Measurements from ENCODE around the gene FAM124B. TPM values are rescaled to one million over a fixed set of nuclear protein-coding genes. Genes with fewer than 3 reads are reported as not detected.
A peak's percentile ranks its signal among the peaks of the same experiment; 100 is the strongest.

The FAM124B gene
- total RNA-seq, 2 donors from 2014 or later, result 0.78 TPM; not detected in 1

GRCh38 chr2:224381521-224382279, 20.2 kb downstream of the FAM124B start:
- peaks cover 8% of the 10 kb centered on the region for H3K4me1 ChIP-seq
- DNase-seq, result no peak
- H3K9me3 ChIP-seq, result no peaks in the 10 kb centered on the region
- no peak overlapping the region for H3K4me3 ChIP-seq
- TF ChIP-seq POLR2A (IDR thresholded peaks at IDR 0.05) (no peak), CTCF (IDR thresholded peaks at IDR 0.05) (no peak)
- 58 to 66% methylated on average over 6 of the region's 6 CpGs for WGBS, 2 donors
- intact Hi-C loops (cut with DNase I), result no loop called here
- H3K27me3 ChIP-seq, result no peaks in the 10 kb centered on the region
- no peak for ATAC-seq
- no peak overlapping the region for H3K27ac ChIP-seq
- no peaks in the 10 kb centered on the region for H3K36me3 ChIP-seq (replicated peaks in 1 of 2; ENCODE audit: insufficient read depth in 1 of 2, low read depth in 2 of 2)

- Histone ChIP-seq H3K4me3 (no peak overlapping the region), H3K9me3 (no peaks in the 10 kb centered on the region), H3K4me1 (peaks cover 8% of the 10 kb centered on the region), H3K27ac (no peak overlapping the region), H3K27me3 (no peaks in the 10 kb centered on the region), H3K36me3 (replicated peaks in 1 of 2; ENCODE audit: insufficient read depth in 1 of 2, low read depth in 2 of 2) (no peaks in the 10 kb centered on the region)
- TF ChIP-seq CTCF (IDR thresholded peaks at IDR 0.05) (no peak), POLR2A (IDR thresholded peaks at IDR 0.05) (no peak)
- 64 to 100% methylated on average over 1 of the region's 1 CpG for WGBS, 2 donors
- intact Hi-C loops (cut with DNase I), result no loop called here
- ATAC-seq (no peak), DNase-seq (peak in 1 of 4 donors; percentile 20)
Measured at GRCh38 chr2:224379986-224380385, 21.9 kb downstream of the FAM124B start.

GRCh38 chr2:224379172-224379571, 22.7 kb downstream of the FAM124B start:
- 27 to 31% methylated on average over 4 of the region's 4 CpGs for WGBS, 2 donors

GRCh38 chr2:224378701-224379097, 23.2 kb downstream of the FAM124B start:
- intact Hi-C loops (cut with DNase I), result no loop called here
- no peaks in the 10 kb centered on the region for H3K36me3 ChIP-seq (replicated peaks in 1 of 2; ENCODE audit: insufficient read depth in 1 of 2, low read depth in 2 of 2)
- no peaks in the 10 kb centered on the region for H3K27me3 ChIP-seq
- DNase-seq (no peak), ATAC-seq (no peak)
- 62 to 87% methylated on average over 1 of the region's 1 CpG for WGBS, 2 donors
- H3K27ac ChIP-seq, result no peak overlapping the region
- H3K4me1 ChIP-seq, result peaks cover 8% of the 10 kb centered on the region
- no peak overlapping the region for H3K4me3 ChIP-seq
- no peaks in the 10 kb centered on the region for H3K9me3 ChIP-seq
- no peak for TF ChIP-seq POLR2A (IDR thresholded peaks at IDR 0.05)
- TF ChIP-seq CTCF (IDR thresholded peaks at IDR 0.05), result no peak

More at GRCh38 chr2:224379172-224379571, 22.7 kb downstream of the FAM124B start:
- DNase-seq (no peak), ATAC-seq (no peak)
- no peaks in the 10 kb centered on the region for H3K9me3 ChIP-seq
- H3K27ac ChIP-seq, result no peak overlapping the region
- H3K36me3 ChIP-seq (replicated peaks in 1 of 2; ENCODE audit: insufficient read depth in 1 of 2, low read depth in 2 of 2), result no peaks in the 10 kb centered on the region
- H3K27me3 ChIP-seq, result no peaks in the 10 kb centered on the region
- H3K4me1 ChIP-seq, result peaks cover 8% of the 10 kb centered on the region
- intact Hi-C loops (cut with DNase I), result no loop called here
- no peak overlapping the region for H3K4me3 ChIP-seq
- TF ChIP-seq POLR2A (IDR thresholded peaks at IDR 0.05), result no peak
- TF ChIP-seq CTCF (IDR thresholded peaks at IDR 0.05), result no peak
